Neural cell (in vitro differentiated cells): Measurements from ENCODE around the gene KRTAP29-1. TPM values are rescaled to one million over a fixed set of nuclear protein-coding genes. Genes with fewer than 3 reads are reported as not detected.

Source experiments
- H2AFZ ChIP-seq: fragments of 200-600, 300-800 bp; sonication (generic), shearing (Covaris generic); 2 replicates; pipeline ENCODE4 v1.6.0; 2014; ENCODE audit warnings: low read depth, mild to moderate bottlenecking, antibody characterized with exemption, low read length, moderate library complexity
- H3F3A ChIP-seq: fragments of 200-600 bp; shearing (Covaris generic); 2 replicates; pipeline ENCODE4 v1.6.1; 2016; ENCODE audit warnings: mild to moderate bottlenecking, moderate library complexity, mixed read lengths, antibody characterized with exemption, low read length; ENCODE audit not compliant: insufficient read depth, poor library complexity, severe bottlenecking
- H3K27ac ChIP-seq: fragments of 200-600, 300-800 bp; sonication (generic), shearing (Covaris generic); 2 replicates; pipeline ENCODE4 v1.5.1; 2014; ENCODE audit warnings: mild to moderate bottlenecking, low read length, moderate library complexity
- H3K27me3 ChIP-seq: fragments of 300-800, 200-600 bp; sonication (generic), shearing (Covaris generic); 2 replicates; pipeline ENCODE4 v1.6.0; 2014; ENCODE audit warnings: mild to moderate bottlenecking, low read depth, low read length, moderate library complexity; ENCODE audit not compliant: insufficient read depth
- H3K36me3 ChIP-seq: fragments of 300-800, 200-600 bp; sonication (generic), shearing (Covaris generic); 2 replicates; pipeline ENCODE4 v1.5.1; 2014; ENCODE audit warnings: mild to moderate bottlenecking, antibody characterized with exemption, low read length, moderate library complexity; ENCODE audit not compliant: insufficient read depth
- H3K4me2 ChIP-seq: fragments of 300-800, 200-600 bp; sonication (generic), shearing (Covaris generic); 2 replicates; pipeline ENCODE4 v1.6.0; 2014; ENCODE audit warnings: mild to moderate bottlenecking, low read length
- H3K4me3 ChIP-seq: fragments of 300-800, 200-600 bp; sonication (generic), shearing (Covaris generic); 2 replicates; pipeline ENCODE4 v1.5.1; 2014; ENCODE audit warnings: mild to moderate bottlenecking, low read length, moderate library complexity
- H3K79me2 ChIP-seq: fragments of 200-600 bp; shearing (Covaris generic); replicated peaks from 2 replicates; pipeline ENCODE4 v1.6.0; 2014; ENCODE audit warnings: mild to moderate bottlenecking, low read length, moderate library complexity; ENCODE audit not compliant: insufficient read depth
- H3K9ac ChIP-seq: fragments of 300-800, 200-600 bp; sonication (generic), shearing (Covaris generic); 2 replicates; pipeline ENCODE4 v1.6.1; 2016; ENCODE audit warnings: mild to moderate bottlenecking, low read length, mixed read lengths
- H3K9me2 ChIP-seq: fragments of 200-600 bp; shearing (Covaris generic); 2 replicates; pipeline ENCODE4 v1.6.1; 2016; ENCODE audit warnings: mild to moderate bottlenecking, low read length, mixed read lengths; ENCODE audit not compliant: insufficient read depth
- H3K9me3 ChIP-seq: fragments of 200-600, 300-800 bp; sonication (generic), shearing (Covaris generic); 2 replicates; pipeline ENCODE4 v1.6.1; 2016; ENCODE audit warnings: mild to moderate bottlenecking, mixed run types, low read length, moderate library complexity, mixed read lengths
- H4K20me1 ChIP-seq: fragments of 200-600 bp; shearing (Covaris generic); 2 replicates; pipeline ENCODE4 v1.6.1; 2016; ENCODE audit warnings: mild to moderate bottlenecking, mixed run types; ENCODE audit not compliant: insufficient read depth
- CTCF ChIP-seq: fragments of 450-650 bp; IDR thresholded peaks from 2 replicates; pipeline ENCODE4 v1.5.1; 2014; ENCODE audit warnings: antibody characterized with exemption, mild to moderate bottlenecking, moderate library complexity; ENCODE audit not compliant: poor library complexity, severe bottlenecking
- EP300 ChIP-seq: fragments of 450-650 bp; conservative IDR thresholded peaks from 2 replicates; pipeline ENCODE4 v1.6.1; 2014; ENCODE audit warnings: antibody characterized with exemption, mild to moderate bottlenecking, moderate library complexity; ENCODE audit not compliant: poor library complexity, severe bottlenecking
- EZH2 ChIP-seq: fragments of 200-600, 300-800 bp; shearing (Covaris generic), sonication (generic); IDR thresholded peaks from 2 replicates; pipeline ENCODE4 v1.6.1; 2014; ENCODE audit warnings: antibody characterized with exemption, low read length, borderline replicate concordance, mild to moderate bottlenecking; ENCODE audit not compliant: insufficient read depth, poor library complexity, severe bottlenecking
- MXI1 ChIP-seq: fragments of 450-650 bp; conservative IDR thresholded peaks from 2 replicates; pipeline ENCODE4 v1.6.1; 2014; ENCODE audit warnings: antibody characterized with exemption, mild to moderate bottlenecking; ENCODE audit not compliant: poor library complexity, severe bottlenecking
- POLR2AphosphoS5 ChIP-seq: IDR thresholded peaks from 2 replicates; pipeline ENCODE4 v1.6.1; 2012
- RAD21 ChIP-seq: fragments of 450-650 bp; conservative IDR thresholded peaks from 2 replicates; pipeline ENCODE4 v1.6.1; 2014; ENCODE audit warnings: antibody characterized with exemption, mild to moderate bottlenecking, moderate library complexity
- REST ChIP-seq: IDR thresholded peaks from 2 replicates; pipeline ENCODE4 v1.6.1; 2012; ENCODE audit warnings: borderline replicate concordance
- SMC3 ChIP-seq: fragments of 450-650 bp; conservative IDR thresholded peaks from 2 replicates; pipeline ENCODE4 v1.6.1; 2014; ENCODE audit warnings: antibody characterized with exemption, mild to moderate bottlenecking, moderate library complexity; ENCODE audit not compliant: poor library complexity
- TAF1 ChIP-seq: IDR thresholded peaks from 2 replicates; pipeline ENCODE4 v1.6.1; 2012; ENCODE audit warnings: low read depth
- polyA plus RNA-seq: library from polyadenylated mRNA; depleted of rRNA; stranded (reverse); fragments of >200 nt; gene quantifications from 2 replicates; pipeline ENCODE4 v1.2.3, GENCODE V29; 2014

Gene KRTAP29-1
- polyA plus RNA-seq, 1 donor from 2014 or later, result not detected

DNA sequence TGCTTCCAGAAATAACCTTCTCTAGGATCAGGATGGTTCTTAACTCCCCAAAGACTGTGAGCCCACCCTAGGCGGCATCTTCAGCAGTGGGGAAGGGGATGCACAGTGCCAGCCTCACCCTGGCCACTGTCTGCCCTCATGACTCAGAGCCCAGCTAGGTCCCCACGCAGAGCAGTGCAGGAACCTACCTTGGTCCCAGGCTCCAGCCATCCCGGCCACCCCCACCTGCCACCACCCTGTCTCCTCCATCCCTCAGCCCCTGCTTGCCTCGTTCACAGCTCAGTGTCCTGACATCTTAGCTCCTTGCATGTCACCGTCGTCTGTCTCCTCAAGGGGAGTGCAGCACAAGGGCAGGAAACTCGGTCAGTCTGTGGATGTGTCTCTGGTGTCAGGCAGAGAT lies 29.0 kb upstream of the KRTAP29-1 start:
- H3K27ac ChIP-seq, result no peak overlapping the region
- H3K9ac ChIP-seq, result no peak overlapping the region
- no peaks in the 10 kb centered on the region for H3K9me3 ChIP-seq
- H3F3A ChIP-seq, result no peaks in the 10 kb centered on the region
- TF ChIP-seq MXI1 (no peak), EZH2 (no peak), REST (no peak), CTCF (no peak), TAF1 (no peak), SMC3 (no peak), EP300 (no peak), RAD21 (no peak), POLR2AphosphoS5 (no peak)
- H3K27me3 ChIP-seq, result no peaks in the 10 kb centered on the region
- no peaks in the 10 kb centered on the region for H3K79me2 ChIP-seq
- H3K4me3 ChIP-seq, result no peak overlapping the region
- no peak overlapping the region for H3K4me2 ChIP-seq
- H4K20me1 ChIP-seq, result no peaks in the 10 kb centered on the region
- H3K36me3 ChIP-seq, result no peaks in the 10 kb centered on the region
- H3K9me2 ChIP-seq, result no peaks in the 10 kb centered on the region
- H2AFZ ChIP-seq, result no peak overlapping the region

DNA sequence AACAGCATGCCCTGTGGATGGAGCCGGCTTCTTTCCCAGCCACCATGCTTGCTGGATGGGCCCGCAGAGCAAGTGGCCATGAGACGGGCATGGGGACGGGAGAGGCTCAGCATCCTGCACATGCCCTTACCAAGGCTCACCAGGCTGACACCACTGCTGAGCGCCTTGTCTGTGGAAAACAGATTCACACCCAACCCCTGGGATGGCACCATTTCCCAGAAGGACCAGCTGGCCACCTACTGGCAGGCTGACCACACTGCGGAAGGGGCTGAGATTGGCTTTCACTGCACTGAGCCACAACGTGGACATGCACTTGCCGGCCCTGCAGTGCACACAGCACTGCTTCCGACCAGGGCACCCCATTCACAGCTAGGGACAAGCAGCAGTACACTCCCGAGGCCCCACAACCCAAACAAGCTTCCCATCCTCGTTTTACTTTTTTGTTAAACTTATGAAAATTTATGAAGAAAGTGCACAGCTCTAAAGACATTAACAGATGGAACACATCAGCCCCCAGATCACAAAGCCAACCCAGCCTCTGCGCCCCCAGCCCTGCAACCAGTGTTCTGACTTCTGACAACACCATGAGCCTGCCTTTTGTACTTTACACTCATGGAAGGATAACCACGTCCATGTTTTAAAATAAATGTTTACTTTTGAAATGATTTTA lies 26.8 kb upstream of the KRTAP29-1 start:
- no peak overlapping the region for H3K4me3 ChIP-seq
- H3K79me2 ChIP-seq, result no peaks in the 10 kb centered on the region
- no peak overlapping the region for H3K9ac ChIP-seq
- H3K36me3 ChIP-seq, result no peaks in the 10 kb centered on the region
- TF ChIP-seq POLR2AphosphoS5 (no peak), TAF1 (no peak), EZH2 (no peak), CTCF (no peak), RAD21 (peak; percentile 27), REST (no peak)
- no peaks in the 10 kb centered on the region for H3F3A ChIP-seq
- no peak overlapping the region for H3K27ac ChIP-seq
- no peaks in the 10 kb centered on the region for H3K9me3 ChIP-seq
- H3K27me3 ChIP-seq, result no peaks in the 10 kb centered on the region
- no peak overlapping the region for H2AFZ ChIP-seq
- H3K4me2 ChIP-seq, result no peak overlapping the region
- H3K9me2 ChIP-seq, result no peaks in the 10 kb centered on the region
- no peaks in the 10 kb centered on the region for H4K20me1 ChIP-seq
